Retinal pigment epithelial cell (primary cell): ENCODE results near the gene DOCK8.
"Not testable (repeated sequence)": the region's sequence is repeated elsewhere in the genome, so short reads cannot be mapped to it uniquely, and the experiment has no call there.

Experiments used
- DNase-seq: peaks from one replicate; pipeline ENCODE4 v3.0.0-alpha.2; 2010; ENCODE audit warnings: low read depth
- H3K4me3 ChIP-seq: 2 replicates; pipeline ENCODE4 v1.5.1; 2011; ENCODE audit warnings: mild to moderate bottlenecking, low read length, control low read depth, moderate library complexity
- CTCF ChIP-seq: conservative IDR thresholded peaks from 2 replicates; pipeline ENCODE4 v1.5.1; 2011; ENCODE audit warnings: low read depth, low read length, control low read depth, inconsistent platforms

DOCK8 gene

GRCh38 chr9:221989-222776 lies 7.5 kb downstream of the DOCK8 start:
- TF ChIP-seq CTCF = no peak
- DNase-seq = no peak

GRCh38 chr9:223152-223551 lies 8.5 kb downstream of the DOCK8 start:
- no peak overlapping the region for H3K4me3 ChIP-seq
- no peak for TF ChIP-seq CTCF
- peak; percentile 29 for DNase-seq

More at GRCh38 chr9:221989-222776, 7.5 kb downstream of the DOCK8 start:
- H3K4me3 ChIP-seq = no peak overlapping the region

GRCh38 chr9:224026-224425 lies 9.4 kb downstream of the DOCK8 start:
- DNase-seq = no peak
- no peak overlapping the region for H3K4me3 ChIP-seq
- no peak for TF ChIP-seq CTCF

GRCh38 chr9:224582-225520 lies 10.2 kb downstream of the DOCK8 start:
- no peak for DNase-seq
- no peak for TF ChIP-seq CTCF
- H3K4me3 ChIP-seq = no peak overlapping the region

GRCh38 chr9:227860-228259 lies 13.2 kb downstream of the DOCK8 start:
- TF ChIP-seq CTCF = no peak
- no peak overlapping the region for H3K4me3 ChIP-seq
- DNase-seq = no peak

- DNase-seq = no peak
- no peak for TF ChIP-seq CTCF
- H3K4me3 ChIP-seq = no peak overlapping the region
Measured at GRCh38 chr9:228929-229695, 14.4 kb downstream of the DOCK8 start.

GRCh38 chr9:231625-232024 lies 17.0 kb downstream of the DOCK8 start:
- H3K4me3 ChIP-seq = not testable (repeated sequence)

GRCh38 chr9:233708-234107 lies 19.0 kb downstream of the DOCK8 start:
- H3K4me3 ChIP-seq, DNase-seq: not testable (repeated sequence)

More at GRCh38 chr9:231625-232024, 17.0 kb downstream of the DOCK8 start:
- DNase-seq = not testable (repeated sequence)
